ENCODE data around the gene MS4A12.

The MS4A12 gene

DNA sequence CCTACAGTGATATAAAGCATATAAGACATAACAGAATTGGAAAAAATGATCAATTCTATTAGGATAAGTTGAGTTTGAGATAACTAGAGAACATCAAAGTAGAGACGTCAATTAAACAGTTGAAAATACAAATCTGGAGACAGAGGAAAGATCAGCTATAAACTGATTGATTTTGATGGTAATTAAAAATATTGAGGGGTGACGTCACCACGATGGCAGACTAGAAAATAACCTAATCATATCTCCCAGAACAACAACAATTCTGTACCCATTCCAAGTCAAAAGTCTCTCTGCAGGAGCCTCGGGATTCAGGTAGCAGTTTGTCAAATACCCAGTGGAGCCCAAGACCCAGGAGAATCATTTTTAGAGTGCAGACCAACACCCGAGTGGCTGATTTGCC, 51.5 kb downstream of the MS4A12 start:
- TF ChIP-seq, protein P1, sequence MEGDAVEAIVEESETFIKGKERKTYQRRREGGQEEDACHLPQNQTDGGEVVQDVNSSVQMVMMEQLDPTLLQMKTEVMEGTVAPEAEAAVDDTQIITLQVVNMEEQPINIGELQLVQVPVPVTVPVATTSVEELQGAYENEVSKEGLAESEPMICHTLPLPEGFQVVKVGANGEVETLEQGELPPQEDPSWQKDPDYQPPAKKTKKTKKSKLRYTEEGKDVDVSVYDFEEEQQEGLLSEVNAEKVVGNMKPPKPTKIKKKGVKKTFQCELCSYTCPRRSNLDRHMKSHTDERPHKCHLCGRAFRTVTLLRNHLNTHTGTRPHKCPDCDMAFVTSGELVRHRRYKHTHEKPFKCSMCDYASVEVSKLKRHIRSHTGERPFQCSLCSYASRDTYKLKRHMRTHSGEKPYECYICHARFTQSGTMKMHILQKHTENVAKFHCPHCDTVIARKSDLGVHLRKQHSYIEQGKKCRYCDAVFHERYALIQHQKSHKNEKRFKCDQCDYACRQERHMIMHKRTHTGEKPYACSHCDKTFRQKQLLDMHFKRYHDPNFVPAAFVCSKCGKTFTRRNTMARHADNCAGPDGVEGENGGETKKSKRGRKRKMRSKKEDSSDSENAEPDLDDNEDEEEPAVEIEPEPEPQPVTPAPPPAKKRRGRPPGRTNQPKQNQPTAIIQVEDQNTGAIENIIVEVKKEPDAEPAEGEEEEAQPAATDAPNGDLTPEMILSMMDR (IDR thresholded peaks at IDR 0.05; ENCODE audit: low read depth, low read length, missing control alignments) = no peak
- DNase-seq (ENCODE audit: extremely low read depth, low read depth) = no peak
- no peak overlapping the region for H3K4me3 ChIP-seq (replicated peaks; ENCODE audit: low read depth, low read length)
